ENCODE measurements around the gene COQ6. TPM values are rescaled to one million over a fixed set of nuclear protein-coding genes. Genes with fewer than 3 reads are reported as not detected.

Gene COQ6
- total RNA-seq, 4 donors from 2014 or later: 42.0 to 72.6 (median 55.0) TPM

- Histone ChIP-seq H3K27ac (no peak overlapping the region), H3K9me3 (no peaks in the 10 kb centered on the region), H3K4me3 (no peak overlapping the region), H3K4me1 (peaks cover 0 to 18% (median 3%) of the 10 kb centered on the region in 4 donors), H3K36me3 (peaks cover 0 to 41% (median 0%) of the 10 kb centered on the region in 3 donors), H3K27me3 (no peaks in the 10 kb centered on the region)
- TF ChIP-seq CTCF (IDR thresholded peaks at IDR 0.05) (no peak), POLR2A (IDR thresholded peaks at IDR 0.05) (no peak)
- peak in 1 of 3 donors; percentile 57 for DNase-seq
These were observed 5.5 kb upstream of the COQ6 start for GRCh38 chr14:73944432-73945158.

DNA sequence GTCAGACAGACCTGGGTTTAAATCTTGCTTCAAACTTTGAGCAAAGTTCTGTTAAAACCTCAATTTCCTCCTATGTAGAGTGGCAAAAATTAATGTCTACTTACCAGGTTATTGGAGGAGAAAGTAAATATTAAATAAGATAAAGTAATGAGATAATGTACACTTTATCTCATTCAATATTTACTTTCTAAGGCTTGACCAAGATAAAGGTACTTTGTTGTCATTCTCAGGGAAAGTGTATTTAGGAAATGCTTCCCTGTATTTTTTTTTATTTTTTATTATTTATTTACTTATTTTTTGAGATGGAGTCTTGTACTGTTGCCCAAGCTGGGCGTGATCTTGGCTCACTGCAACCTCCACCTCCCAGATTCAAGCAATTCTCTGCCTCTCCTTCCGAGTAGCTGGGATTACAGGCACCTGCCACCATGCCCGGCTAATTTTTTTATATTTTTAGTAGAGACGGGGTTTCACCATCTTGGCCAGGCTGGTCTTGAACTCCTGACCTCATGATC is 4.9 kb upstream of the COQ6 start:
- no peaks in the 10 kb centered on the region for H3K27me3 ChIP-seq
- H3K4me1 ChIP-seq: peaks cover 0 to 18% (median 3%) of the 10 kb centered on the region in 4 donors
- no peak for DNase-seq
- TF ChIP-seq POLR2A (IDR thresholded peaks at IDR 0.05) (no peak), CTCF (IDR thresholded peaks at IDR 0.05) (no peak)
- H3K27ac ChIP-seq: no peak overlapping the region
- H3K9me3 ChIP-seq: no peaks in the 10 kb centered on the region
- H3K36me3 ChIP-seq: peaks cover 0 to 38% (median 0%) of the 10 kb centered on the region in 3 donors
- H3K4me3 ChIP-seq: no peak overlapping the region

GRCh38 chr14:73953731-73954130 is 3.6 kb downstream of the COQ6 start:
- TF ChIP-seq CTCF (IDR thresholded peaks at IDR 0.05): no peak
- no peak for TF ChIP-seq POLR2A (IDR thresholded peaks at IDR 0.05)
- H3K9me3 ChIP-seq: no peaks in the 10 kb centered on the region
- DNase-seq: no peak
- H3K36me3 ChIP-seq: peaks cover 0 to 51% (median 0%) of the 10 kb centered on the region in 3 donors
- H3K27ac ChIP-seq: no peak overlapping the region
- H3K4me3 ChIP-seq: no peak overlapping the region
- H3K27me3 ChIP-seq: no peaks in the 10 kb centered on the region
- H3K4me1 ChIP-seq: peaks cover 0 to 7% (median 3%) of the 10 kb centered on the region in 4 donors

DNA sequence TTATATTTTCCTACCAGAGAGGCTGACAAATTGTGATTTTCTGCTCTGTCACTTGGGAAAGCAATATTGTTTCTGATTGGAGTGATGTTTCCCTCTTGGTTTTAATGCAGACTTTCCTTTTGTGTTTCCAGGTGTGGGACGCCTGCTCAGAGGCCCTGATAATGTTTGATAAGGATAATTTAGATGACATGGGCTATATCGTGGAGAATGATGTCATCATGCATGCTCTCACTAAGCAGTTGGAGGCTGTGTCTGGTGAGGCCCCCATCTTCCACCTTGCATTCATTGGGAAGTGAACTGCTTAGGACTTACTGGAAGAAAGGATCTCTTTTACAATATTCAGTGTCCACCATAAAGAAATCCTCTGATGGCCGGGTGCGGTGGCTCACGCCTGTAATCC is 5.6 kb downstream of the COQ6 start:
- no peak for TF ChIP-seq CTCF (IDR thresholded peaks at IDR 0.05)
- TF ChIP-seq POLR2A (IDR thresholded peaks at IDR 0.05): no peak
- no peak for DNase-seq

GRCh38 chr14:73958591-73958990 is 8.5 kb downstream of the COQ6 start:
- Histone ChIP-seq H3K9me3 (no peaks in the 10 kb centered on the region), H3K27me3 (no peaks in the 10 kb centered on the region), H3K27ac (no peak overlapping the region), H3K4me1 (no peaks in the 10 kb centered on the region), H3K4me3 (no peak overlapping the region), H3K36me3 (peaks cover 0 to 96% (median 0%) of the 10 kb centered on the region in 3 donors)
- no peak for TF ChIP-seq CTCF (IDR thresholded peaks at IDR 0.05)
- TF ChIP-seq POLR2A (IDR thresholded peaks at IDR 0.05): no peak
- no peak for DNase-seq

More for the DNA sequence above, 5.6 kb downstream of the COQ6 start:
- peaks cover 0 to 5% (median 0%) of the 10 kb centered on the region in 4 donors for H3K4me1 ChIP-seq
- H3K27ac ChIP-seq: no peak overlapping the region
- H3K9me3 ChIP-seq: no peaks in the 10 kb centered on the region
- H3K4me3 ChIP-seq: no peak overlapping the region
- H3K27me3 ChIP-seq: no peaks in the 10 kb centered on the region
- peaks cover 0 to 70% (median 0%) of the 10 kb centered on the region in 3 donors for H3K36me3 ChIP-seq

Data from Peyer's patch (tissue), 4 donors.